Right atrium auricular region (tissue), 2 donors: ENCODE measurements around the gene DNAJA3. TPM values are rescaled to one million over a fixed set of nuclear protein-coding genes. Genes with fewer than 3 reads are reported as not detected.

ENCODE experiments used
- DNase-seq: peaks from one replicate; pipeline ENCODE4 v3.0.0-alpha.2; 2019; ENCODE audit warnings: low spot score
- H3K27ac ChIP-seq, 2 donors: fragments of 200-600 bp; sonication (generic); 1 replicate in 1 of 2; 2 replicates in 1 of 2; pipeline ENCODE4 v1.5.1; 2016 to 2019
- H3K27me3 ChIP-seq, 2 donors: fragments of 200-600 bp; sonication (generic); one replicate each; pipeline versions ENCODE4 v1.5.1 to v1.6.0; 2017 to 2019
- H3K36me3 ChIP-seq: fragments of 200-600 bp; sonication (generic); one replicate; pipeline ENCODE4 v1.5.1; 2016
- H3K4me1 ChIP-seq, 2 donors: fragments of 200-600 bp; sonication (generic); one replicate each; pipeline versions ENCODE4 v1.5.1 to v1.6.0; 2017 to 2019
- H3K4me3 ChIP-seq, 2 donors: fragments of 200-600 bp; sonication (generic); 1 replicate in 1 of 2; 2 replicates in 1 of 2; pipeline ENCODE4 v1.5.1; 2017 to 2019; ENCODE audit warnings: mild to moderate bottlenecking in 1 of 2, moderate library complexity in 1 of 2
- H3K9me3 ChIP-seq, 2 donors: fragments of 200-600 bp; sonication (generic); one replicate each; pipeline ENCODE4 v1.5.1; 2019
- CTCF ChIP-seq, 2 donors: fragments of 200-600 bp; sonication (generic); IDR thresholded peaks; one replicate each; pipeline ENCODE4 v1.5.1; 2019; ENCODE audit warnings: antibody characterized with exemption in 2 of 2
- total RNA-seq, 2 donors: library from RNA; depleted of rRNA; stranded (reverse); fragments of >200 nt; gene quantifications; one replicate each; pipeline ENCODE4 v1.1.0, GENCODE V29; 2016

The DNAJA3 gene
- total RNA-seq, 2 donors from 2014 or later: 47.6 to 50.5 TPM

- no peak for TF ChIP-seq CTCF (IDR thresholded peaks at IDR 0.05)
- peak overlapping the region; percentile 89 to 93 for H3K27ac ChIP-seq
- no peaks in the 10 kb centered on the region for H3K27me3 ChIP-seq
- H3K4me3 ChIP-seq: no peak overlapping the region
- no peak for DNase-seq
- H3K36me3 ChIP-seq: peaks cover 25% of the 10 kb centered on the region
- no peaks in the 10 kb centered on the region for H3K9me3 ChIP-seq
- peaks cover 0 to 65% of the 10 kb centered on the region in 2 donors for H3K4me1 ChIP-seq
Measured at GRCh38 chr16:4378999-4379690, 46.5 kb upstream of the DNAJA3 start.

GRCh38 chr16:4380119-4381063 lies 45.3 kb upstream of the DNAJA3 start:
- Histone ChIP-seq H3K4me1 (peaks cover 0 to 56% of the 10 kb centered on the region in 2 donors), H3K27ac (peak overlapping the region in 1 of 2 donors; percentile 0), H3K4me3 (no peak overlapping the region), H3K9me3 (no peaks in the 10 kb centered on the region), H3K36me3 (peaks cover 25% of the 10 kb centered on the region), H3K27me3 (no peaks in the 10 kb centered on the region)
- DNase-seq: no peak
- TF ChIP-seq CTCF (IDR thresholded peaks at IDR 0.05): no peak

- Histone ChIP-seq H3K27me3 (no peaks in the 10 kb centered on the region), H3K4me1 (peaks cover 0 to 54% of the 10 kb centered on the region in 2 donors), H3K36me3 (peaks cover 25% of the 10 kb centered on the region), H3K9me3 (no peaks in the 10 kb centered on the region), H3K4me3 (no peak overlapping the region), H3K27ac (no peak overlapping the region)
- TF ChIP-seq CTCF (IDR thresholded peaks at IDR 0.05): no peak
- no peak for DNase-seq
Measured at GRCh38 chr16:4381072-4381934, 44.4 kb upstream of the DNAJA3 start.

- H3K4me1 ChIP-seq: peaks cover 0 to 54% of the 10 kb centered on the region in 2 donors
- no peaks in the 10 kb centered on the region for H3K27me3 ChIP-seq
- TF ChIP-seq CTCF (IDR thresholded peaks at IDR 0.05): no peak
- no peak overlapping the region for H3K27ac ChIP-seq
- no peaks in the 10 kb centered on the region for H3K9me3 ChIP-seq
- DNase-seq: no peak
- peaks cover 25% of the 10 kb centered on the region for H3K36me3 ChIP-seq
- H3K4me3 ChIP-seq: no peak overlapping the region
Measured at GRCh38 chr16:4381935-4382794, 43.5 kb upstream of the DNAJA3 start.
